Measurements from ENCODE around the gene NFATC2. TPM values are rescaled to one million over a fixed set of nuclear protein-coding genes. Genes with fewer than 3 reads are reported as not detected.

Gene NFATC2
- total RNA-seq, 2 donors from 2014 or later = 11.9 to 24.5 TPM

- no peak for ATAC-seq (ENCODE audit: insufficient number of reproducible peaks, low FRiP score, low read depth)
- TF ChIP-seq CTCF (IDR thresholded peaks at IDR 0.05) = no peak
- DNase-seq (ENCODE audit: low spot score) = no peak
- Histone ChIP-seq H3K36me3 (peaks cover 8% of the 10 kb centered on the region), H3K9me3 (no peaks in the 10 kb centered on the region), H3K27me3 (replicated peaks; ENCODE audit: insufficient read depth) (no peaks in the 10 kb centered on the region), H3K4me3 (no peak overlapping the region), H3K27ac (no peak overlapping the region), H3K4me1 (ENCODE audit: control insufficient read depth in 1 of 2, low read depth in 2 of 2) (no peaks in the 10 kb centered on the region)
Measured at GRCh38 chr20:51516855-51517254, 25.7 kb downstream of the NFATC2 start.

- Histone ChIP-seq H3K36me3 (peaks cover 8% of the 10 kb centered on the region), H3K4me3 (no peak overlapping the region), H3K27me3 (replicated peaks; ENCODE audit: insufficient read depth) (no peaks in the 10 kb centered on the region), H3K27ac (no peak overlapping the region), H3K4me1 (ENCODE audit: control insufficient read depth in 1 of 2, low read depth in 2 of 2) (no peaks in the 10 kb centered on the region), H3K9me3 (no peaks in the 10 kb centered on the region)
- no peak for DNase-seq (ENCODE audit: low spot score)
- TF ChIP-seq CTCF (IDR thresholded peaks at IDR 0.05) = no peak
- ATAC-seq (ENCODE audit: insufficient number of reproducible peaks, low FRiP score, low read depth) = no peak
Measured at GRCh38 chr20:51514836-51515235, 27.7 kb downstream of the NFATC2 start.

GRCh38 chr20:51514249-51514648, 28.3 kb downstream of the NFATC2 start:
- no peaks in the 10 kb centered on the region for H3K9me3 ChIP-seq
- H3K27ac ChIP-seq = no peak overlapping the region
- H3K27me3 ChIP-seq (replicated peaks; ENCODE audit: insufficient read depth) = no peaks in the 10 kb centered on the region
- no peak overlapping the region for H3K4me3 ChIP-seq
- DNase-seq (ENCODE audit: low spot score) (no peak), ATAC-seq (ENCODE audit: insufficient number of reproducible peaks, low FRiP score, low read depth) (no peak)
- no peak for TF ChIP-seq CTCF (IDR thresholded peaks at IDR 0.05)
- H3K4me1 ChIP-seq (ENCODE audit: control insufficient read depth in 1 of 2, low read depth in 2 of 2) = no peaks in the 10 kb centered on the region
- H3K36me3 ChIP-seq = peaks cover 8% of the 10 kb centered on the region

- ATAC-seq (ENCODE audit: insufficient number of reproducible peaks, low FRiP score, low read depth) (no peak), DNase-seq (ENCODE audit: low spot score) (no peak)
- TF ChIP-seq CTCF (IDR thresholded peaks at IDR 0.05) = no peak
- Histone ChIP-seq H3K4me3 (no peak overlapping the region), H3K27me3 (replicated peaks; ENCODE audit: insufficient read depth) (no peaks in the 10 kb centered on the region), H3K9me3 (no peaks in the 10 kb centered on the region), H3K36me3 (peaks cover 8% of the 10 kb centered on the region), H3K27ac (no peak overlapping the region), H3K4me1 (ENCODE audit: control insufficient read depth in 1 of 2, low read depth in 2 of 2) (no peaks in the 10 kb centered on the region)
Measured at GRCh38 chr20:51513545-51513944, 29.0 kb downstream of the NFATC2 start.

- peaks cover 8% of the 10 kb centered on the region for H3K36me3 ChIP-seq
- no peaks in the 10 kb centered on the region for H3K9me3 ChIP-seq
- H3K4me1 ChIP-seq (ENCODE audit: control insufficient read depth in 1 of 2, low read depth in 2 of 2) = no peaks in the 10 kb centered on the region
- H3K27ac ChIP-seq = no peak overlapping the region
- DNase-seq (ENCODE audit: low spot score) (no peak), ATAC-seq (ENCODE audit: insufficient number of reproducible peaks, low FRiP score, low read depth) (no peak)
- no peak overlapping the region for H3K4me3 ChIP-seq
- TF ChIP-seq CTCF (IDR thresholded peaks at IDR 0.05) = no peak
- H3K27me3 ChIP-seq (replicated peaks; ENCODE audit: insufficient read depth) = no peaks in the 10 kb centered on the region
Measured at GRCh38 chr20:51512645-51513044, 29.9 kb downstream of the NFATC2 start.
